OCI-LY7 (cell line): ENCODE data around the gene CCL21. TPM values are rescaled to one million over a fixed set of nuclear protein-coding genes. Genes with fewer than 3 reads are reported as not detected.

Source experiments
- BruUV-seq: library from RNA; stranded (reverse); fragments of 400-500 nt; replicated peaks from 2 replicates; lab custom pipeline; 2021; lab: Mats Ljungman, UMichigan
- CTCF ChIA-PET: fragments of 300-600 bp; sonication (Branson Sonifier 250); formaldehyde crosslinking; loops from one replicate; lab custom pipeline; 2022; ENCODE audit warnings: antibody characterized with exemption; ENCODE audit not compliant: unreplicated experiment; lab: Charles Lee
- POLR2A ChIA-PET: fragments of 300-600 bp; sonication (Branson Sonifier 250); formaldehyde crosslinking; loops from one replicate; lab custom pipeline; 2022; ENCODE audit warnings: antibody characterized with exemption; lab: Charles Lee
- DNase-seq: peaks from one replicate; pipeline ENCODE4 v3.0.0-alpha.2; 2015; ENCODE audit warnings: low spot score
- H2AFZ ChIP-seq: fragments of 200-600 bp; sonication (generic), shearing (Covaris generic); 2 replicates; pipeline ENCODE4 v1.6.1; 2014; ENCODE audit warnings: mild to moderate bottlenecking, antibody characterized with exemption, low read length, moderate library complexity
- H3K27ac ChIP-seq: fragments of 200-600 bp; sonication (generic); 2 replicates; pipeline ENCODE4 v1.5.1; 2014; ENCODE audit warnings: mixed run types, low read depth, mild to moderate bottlenecking, moderate library complexity, low read length, inconsistent platforms; ENCODE audit not compliant: poor library complexity, severe bottlenecking
- H3K36me3 ChIP-seq: fragments of 200-600 bp; sonication (generic); 2 replicates; pipeline ENCODE4 v1.6.1; 2014; ENCODE audit warnings: mild to moderate bottlenecking, antibody characterized with exemption, low read length, moderate library complexity, mixed read lengths; ENCODE audit not compliant: insufficient read depth
- H3K4me1 ChIP-seq: fragments of 200-600 bp; sonication (generic); 2 replicates; pipeline ENCODE4 v1.5.1; 2014; ENCODE audit warnings: mild to moderate bottlenecking, low read length; ENCODE audit not compliant: insufficient read depth, poor library complexity, severe bottlenecking
- H3K4me2 ChIP-seq: fragments of 200-600 bp; sonication (generic); 2 replicates; pipeline ENCODE4 v1.6.1; 2014; ENCODE audit warnings: mild to moderate bottlenecking, low read length
- H3K4me3 ChIP-seq: fragments of 200-600 bp; sonication (generic); 2 replicates; pipeline ENCODE4 v1.5.1; 2014; ENCODE audit warnings: mild to moderate bottlenecking, low read depth, low read length; ENCODE audit not compliant: poor library complexity, severe bottlenecking
- H3K79me2 ChIP-seq: fragments of 200-600 bp; sonication (generic); 2 replicates; pipeline ENCODE4 v1.6.1; 2016; ENCODE audit warnings: low read depth, mild to moderate bottlenecking, low read length, moderate library complexity, mixed read lengths; ENCODE audit not compliant: insufficient read depth
- H3K9me2 ChIP-seq: fragments of 200-600 bp; sonication (generic); 2 replicates; pipeline ENCODE4 v1.6.1; 2016; ENCODE audit warnings: mild to moderate bottlenecking, low read length, mixed read lengths; ENCODE audit not compliant: insufficient read depth
- H3K9me3 ChIP-seq: fragments of 200-600 bp; sonication (generic); 2 replicates; pipeline ENCODE4 v1.6.1; 2014; ENCODE audit warnings: mild to moderate bottlenecking, mixed run types, low read length, mixed read lengths
- H4K20me1 ChIP-seq: fragments of 200-600 bp; sonication (generic); 2 replicates; pipeline ENCODE4 v1.6.1; 2014; ENCODE audit warnings: mild to moderate bottlenecking, antibody characterized with exemption, low read length, moderate library complexity, mixed read lengths; ENCODE audit not compliant: insufficient read depth
- EZH2phosphoT487 ChIP-seq: fragments of 200-600 bp; sonication (generic); IDR thresholded peaks from 2 replicates; pipeline ENCODE4 v1.6.1; 2018; ENCODE audit warnings: low read depth, borderline replicate concordance, mild to moderate bottlenecking, mixed run types, antibody characterized with exemption, low read length, moderate library complexity, mixed read lengths
- intact Hi-C: fragments of 100-400 bp; cut with micrococcal nuclease; formaldehyde crosslinking; loops from one replicate; pipeline ENCODE4 v1.10.0; 2022; ENCODE audit not compliant: unreplicated experiment
- total RNA-seq, 2 experiments: library from RNA; depleted of rRNA in 1 of 2; stranded (reverse); fragments of >200 nt in 1 of 2; shearing (Covaris generic) in 1 of 2; gene quantifications; 2 replicates each; pipeline ENCODE4 v1.2.3, GENCODE V29; 2014 to 2022
- TF ChIP-seq, protein P1 (sequence below): fragments of 200-600 bp; sonication (generic); conservative IDR thresholded peaks from 2 replicates; pipeline ENCODE4 v1.5.1; 2014; ENCODE audit warnings: mild to moderate bottlenecking, antibody characterized with exemption, low read length, moderate library complexity, mixed read lengths

CCL21 gene
- total RNA-seq, 2 experiments from 2014 or later = not detected

DNA sequence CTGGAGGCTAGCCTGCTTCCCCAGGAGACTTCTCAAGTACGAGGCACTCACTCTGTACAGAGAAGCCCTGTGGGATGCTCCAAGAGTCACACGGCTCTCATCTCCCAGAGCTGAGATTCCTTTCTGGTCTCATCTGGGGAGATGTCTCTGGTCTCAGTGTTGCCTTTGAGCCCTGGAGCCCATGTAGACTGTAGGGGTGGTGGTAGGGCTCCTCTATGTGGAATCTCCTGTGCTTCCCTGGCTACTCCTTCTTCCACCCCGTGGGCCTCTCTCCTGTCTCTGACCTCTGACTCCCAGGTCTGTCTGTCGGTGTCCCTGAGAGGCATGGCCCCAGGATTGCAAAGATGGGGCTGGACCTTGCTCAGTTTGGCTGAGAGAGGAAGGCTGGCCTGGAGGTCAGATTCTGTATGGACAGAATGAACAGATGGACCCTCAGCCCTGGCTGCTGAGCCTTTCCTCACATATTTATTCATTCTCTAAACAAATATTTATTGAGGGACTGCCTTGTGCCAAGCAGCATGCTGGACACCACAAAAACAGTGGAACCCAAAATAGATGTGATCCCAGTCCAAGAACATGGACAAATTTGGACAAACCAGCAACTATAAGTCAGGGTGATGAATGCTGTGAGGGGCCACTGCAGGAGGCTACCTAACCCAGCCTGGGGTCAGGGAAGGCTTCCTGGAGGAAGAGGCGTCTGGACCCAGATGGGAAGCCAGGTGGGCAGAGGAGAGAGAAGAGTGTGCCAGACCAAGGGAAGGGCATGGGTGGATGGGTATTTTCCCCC, 21.4 kb downstream of the CCL21 start:
- intact Hi-C loops = no loop called here
- H3K36me3 ChIP-seq = no peaks in the 10 kb centered on the region
- no peaks in the 10 kb centered on the region for H3K9me3 ChIP-seq
- BruUV-seq = no TSS peak
- ChIA-PET CTCF (no interaction called here), POLR2A (no interaction called here)
- no peak for TF ChIP-seq EZH2phosphoT487
- TF ChIP-seq, protein P1, sequence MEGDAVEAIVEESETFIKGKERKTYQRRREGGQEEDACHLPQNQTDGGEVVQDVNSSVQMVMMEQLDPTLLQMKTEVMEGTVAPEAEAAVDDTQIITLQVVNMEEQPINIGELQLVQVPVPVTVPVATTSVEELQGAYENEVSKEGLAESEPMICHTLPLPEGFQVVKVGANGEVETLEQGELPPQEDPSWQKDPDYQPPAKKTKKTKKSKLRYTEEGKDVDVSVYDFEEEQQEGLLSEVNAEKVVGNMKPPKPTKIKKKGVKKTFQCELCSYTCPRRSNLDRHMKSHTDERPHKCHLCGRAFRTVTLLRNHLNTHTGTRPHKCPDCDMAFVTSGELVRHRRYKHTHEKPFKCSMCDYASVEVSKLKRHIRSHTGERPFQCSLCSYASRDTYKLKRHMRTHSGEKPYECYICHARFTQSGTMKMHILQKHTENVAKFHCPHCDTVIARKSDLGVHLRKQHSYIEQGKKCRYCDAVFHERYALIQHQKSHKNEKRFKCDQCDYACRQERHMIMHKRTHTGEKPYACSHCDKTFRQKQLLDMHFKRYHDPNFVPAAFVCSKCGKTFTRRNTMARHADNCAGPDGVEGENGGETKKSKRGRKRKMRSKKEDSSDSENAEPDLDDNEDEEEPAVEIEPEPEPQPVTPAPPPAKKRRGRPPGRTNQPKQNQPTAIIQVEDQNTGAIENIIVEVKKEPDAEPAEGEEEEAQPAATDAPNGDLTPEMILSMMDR = no peak
- H3K4me2 ChIP-seq = no peak overlapping the region
- no peak for DNase-seq
- no peaks in the 10 kb centered on the region for H3K4me1 ChIP-seq
- H3K79me2 ChIP-seq = no peaks in the 10 kb centered on the region
- no peak overlapping the region for H3K4me3 ChIP-seq
- H3K27ac ChIP-seq = no peak overlapping the region
- no peak overlapping the region for H2AFZ ChIP-seq
- H3K9me2 ChIP-seq = no peaks in the 10 kb centered on the region
- H4K20me1 ChIP-seq = no peaks in the 10 kb centered on the region

DNA sequence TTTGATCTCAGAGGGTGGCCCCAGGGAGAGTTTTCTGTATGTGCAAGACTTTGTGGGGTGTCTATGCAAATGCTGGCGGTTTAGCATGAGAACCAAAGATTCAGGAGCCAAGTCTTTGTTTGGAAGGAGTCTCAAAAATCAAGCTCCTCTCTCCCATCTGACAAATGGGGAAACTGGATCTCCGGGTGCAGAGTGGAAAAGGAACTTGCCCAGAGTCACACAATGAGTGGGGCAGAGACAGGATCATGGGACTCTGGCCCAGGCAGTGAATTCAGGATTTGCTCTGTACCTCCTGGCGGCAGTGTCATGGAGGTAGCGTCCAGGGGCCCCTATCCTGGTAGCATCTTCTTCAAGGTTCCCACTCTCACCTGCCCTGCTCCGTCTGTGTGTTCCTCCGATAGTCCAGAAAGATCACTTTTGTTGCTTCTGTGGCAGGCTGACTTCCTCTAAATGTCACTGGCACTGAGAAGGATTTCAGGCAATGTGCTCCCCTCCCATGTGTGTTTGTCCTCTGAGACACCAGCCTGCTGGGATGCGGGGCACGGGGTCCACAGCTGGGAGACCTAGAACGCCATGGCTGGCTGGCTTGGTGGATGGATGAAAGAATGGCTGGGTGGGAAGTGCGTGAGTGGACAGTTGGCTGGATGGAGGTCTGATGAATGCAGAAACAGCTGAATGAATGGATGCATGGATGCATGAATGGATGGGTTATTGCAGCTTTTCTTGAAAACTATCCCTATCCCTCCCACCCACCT, 22.5 kb downstream of the CCL21 start:
- POLR2A ChIA-PET = no interaction called here

More for the DNA sequence above, 22.5 kb downstream of the CCL21 start:
- no peaks in the 10 kb centered on the region for H3K36me3 ChIP-seq
- H3K9me2 ChIP-seq = no peaks in the 10 kb centered on the region
- DNase-seq = no peak
- CTCF ChIA-PET = interaction anchor here (0.6 kb wide), 1 partner anchor 7 kb away, joined by 3 read pairs; no protein-coding TSS in a partner anchor
- no peaks in the 10 kb centered on the region for H3K4me1 ChIP-seq
- no peak overlapping the region for H3K4me2 ChIP-seq
- intact Hi-C loops = no loop called here
- no peaks in the 10 kb centered on the region for H4K20me1 ChIP-seq
- H2AFZ ChIP-seq = no peak overlapping the region
- H3K9me3 ChIP-seq = no peaks in the 10 kb centered on the region
- TF ChIP-seq EZH2phosphoT487 = no peak
- TF ChIP-seq, protein P1 = no peak
- BruUV-seq = no TSS peak
- H3K79me2 ChIP-seq = no peaks in the 10 kb centered on the region
- no peak overlapping the region for H3K27ac ChIP-seq
- no peak overlapping the region for H3K4me3 ChIP-seq
